ENCODE measurements around the gene PHACTR1.
"Not testable (repeated sequence)": the region's sequence is repeated elsewhere in the genome, so short reads cannot be mapped to it uniquely, and the experiment has no call there.

The PHACTR1 gene

GRCh38 chr6:13216236-13217014 lies 499.9 kb downstream of the PHACTR1 start:
- DNase-seq: no peak

- no peak for DNase-seq
Measured at GRCh38 chr6:13217206-13217905, 500.8 kb downstream of the PHACTR1 start.

GRCh38 chr6:13220266-13220665 lies 503.7 kb downstream of the PHACTR1 start:
- DNase-seq: no peak

GRCh38 chr6:13222048-13222447 lies 505.5 kb downstream of the PHACTR1 start:
- DNase-seq: no peak

GRCh38 chr6:13226071-13226470 lies 509.5 kb downstream of the PHACTR1 start:
- DNase-seq: no peak

GRCh38 chr6:13228264-13229204 lies 512.0 kb downstream of the PHACTR1 start:
- DNase-seq: no peak

GRCh38 chr6:13229205-13230085 lies 512.9 kb downstream of the PHACTR1 start:
- peak; percentile 12 for DNase-seq

- no peak for DNase-seq
Measured at GRCh38 chr6:13233106-13233505, 516.5 kb downstream of the PHACTR1 start.

GRCh38 chr6:13234130-13234529 lies 517.6 kb downstream of the PHACTR1 start:
- no peak for DNase-seq

- DNase-seq: no peak
Measured at GRCh38 chr6:13235339-13235738, 518.8 kb downstream of the PHACTR1 start.

GRCh38 chr6:13237318-13237717 lies 520.8 kb downstream of the PHACTR1 start:
- no peak for DNase-seq

- DNase-seq: no peak
Measured at GRCh38 chr6:13238017-13238416, 521.5 kb downstream of the PHACTR1 start.

GRCh38 chr6:13238640-13239216 lies 522.2 kb downstream of the PHACTR1 start:
- DNase-seq: no peak

GRCh38 chr6:13239530-13240455 lies 523.2 kb downstream of the PHACTR1 start:
- no peak for DNase-seq

GRCh38 chr6:13241364-13241763 lies 524.8 kb downstream of the PHACTR1 start:
- no peak for DNase-seq

GRCh38 chr6:13242178-13242577 lies 525.6 kb downstream of the PHACTR1 start:
- no peak for DNase-seq

- no peak for DNase-seq
Measured at GRCh38 chr6:13242590-13242989, 526.0 kb downstream of the PHACTR1 start.

- no peak for DNase-seq
Measured at GRCh38 chr6:13243033-13243432, 526.5 kb downstream of the PHACTR1 start.

- not testable (repeated sequence) for DNase-seq
Measured at GRCh38 chr6:13243745-13244144, 527.2 kb downstream of the PHACTR1 start.

GRCh38 chr6:13247627-13248026 lies 531.1 kb downstream of the PHACTR1 start:
- no peak for DNase-seq

- DNase-seq: no peak
Measured at GRCh38 chr6:13248053-13248452, 531.5 kb downstream of the PHACTR1 start.

Measured in CD4-positive, alpha-beta T cell treated with Interleukin-12 subunit alpha and Interleukin-12 subunit beta, for 1 hour (primary cell).